WTC11 (cell line): ENCODE data around the gene CARD19.

Experiments
- CBFB ChIP-seq: sonication (generic); formaldehyde crosslinking; IDR thresholded peaks from 2 replicates; pipeline ENCODE4 v1.8.1; 2022; ENCODE audit warnings: mild to moderate bottlenecking, low read depth, missing genetic modification reagents
- CTCF ChIP-seq: fragments of 200-600 bp; IDR thresholded peaks from 2 replicates; pipeline ENCODE4 v1.8.0; 2022; ENCODE audit warnings: antibody characterized with exemption
- E2F5 ChIP-seq: sonication (generic); formaldehyde crosslinking; IDR thresholded peaks from 2 replicates; pipeline ENCODE4 v1.8.1; 2022; ENCODE audit warnings: mild to moderate bottlenecking, moderate library complexity, missing genetic modification reagents
- NR2C2 ChIP-seq: sonication (generic); formaldehyde crosslinking; IDR thresholded peaks from 2 replicates; pipeline ENCODE4 v1.8.0; 2022; ENCODE audit warnings: mild to moderate bottlenecking, missing genetic modification reagents
- SMAD3 ChIP-seq: sonication (generic); formaldehyde crosslinking; IDR thresholded peaks from 2 replicates; pipeline ENCODE4 v1.8.0; 2022; ENCODE audit warnings: missing genetic modification reagents, mild to moderate bottlenecking, borderline replicate concordance
- TEAD4 ChIP-seq: sonication (generic); formaldehyde crosslinking; IDR thresholded peaks from 2 replicates; pipeline ENCODE4 v1.8.0; 2022; ENCODE audit warnings: mild to moderate bottlenecking, missing genetic modification reagents
- USF1 ChIP-seq: sonication (generic); formaldehyde crosslinking; IDR thresholded peaks from 2 replicates; pipeline ENCODE4 v1.8.0; 2022; ENCODE audit warnings: mild to moderate bottlenecking, missing genetic modification reagents

- TF ChIP-seq CBFB, result no peak
- no peak for TF ChIP-seq E2F5 (CRISPR knock-in tag)
- no peak for TF ChIP-seq CTCF
- TF ChIP-seq USF1, result no peak
- TF ChIP-seq TEAD4 (CRISPR knock-in tag), result no peak
- TF ChIP-seq NR2C2 (CRISPR knock-in tag), result no peak
- no peak for TF ChIP-seq SMAD3
Measured at GRCh38 chr9:93091056-93091452, 5.0 kb upstream of the CARD19 start.
